Measurements from ENCODE around the gene PIK3CG. TPM values are rescaled to one million over a fixed set of nuclear protein-coding genes. Genes with fewer than 3 reads are reported as not detected.

Gene PIK3CG
- total RNA-seq, 1 experiment from 2014 or later, result 0.05 TPM

DNA sequence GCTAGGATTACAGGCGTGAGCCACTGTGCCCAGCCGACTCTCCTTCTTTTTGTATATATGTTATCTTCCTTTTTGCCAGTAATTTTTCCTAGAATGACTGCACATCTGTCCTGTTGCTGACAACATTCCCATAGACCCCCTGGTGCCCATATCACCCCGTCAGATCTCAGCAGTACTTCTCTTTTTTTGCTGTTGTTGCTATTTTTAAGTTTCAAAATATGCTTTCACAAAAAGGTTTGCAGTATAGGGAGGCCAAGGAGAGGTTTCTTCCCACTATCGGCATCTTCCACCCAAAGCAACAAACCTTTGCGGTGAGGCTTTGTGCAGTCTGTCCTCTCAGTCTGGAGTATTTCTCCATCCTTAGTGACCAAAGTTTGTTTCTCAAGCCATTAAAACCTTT, 23.1 kb downstream of the PIK3CG start:
- Histone ChIP-seq H3K27me3 (ENCODE audit: insufficient read depth, low read length) (no peaks in the 10 kb centered on the region), H4K20me1 (ENCODE audit: insufficient read depth) (no peaks in the 10 kb centered on the region), H2AFZ (ENCODE audit: low read depth, low read length, poor library complexity, severe bottlenecking) (no peak overlapping the region), H3K9me3 (ENCODE audit: control insufficient read depth in 1 of 2, insufficient read depth in 1 of 2, low read depth in 1 of 2, low read length in 2 of 2) (no peaks in the 10 kb centered on the region), H3K27ac (ENCODE audit: low read depth, low read length) (no peak overlapping the region), H3K4me3 (replicated peaks in 1 of 2; ENCODE audit: low read depth in 1 of 2, low read length in 2 of 2) (no peak overlapping the region), H3K9ac (ENCODE audit: low read length) (no peak overlapping the region), H3K79me2 (ENCODE audit: insufficient read depth, low read length) (no peaks in the 10 kb centered on the region), H3K9me2 (ENCODE audit: insufficient read depth) (no peaks in the 10 kb centered on the region), H3K36me3 (ENCODE audit: control insufficient read depth in 1 of 2, insufficient read depth in 2 of 2, low read length in 2 of 2) (no peaks in the 10 kb centered on the region), H3K4me1 (ENCODE audit: control insufficient read depth in 1 of 2, insufficient read depth in 2 of 2, low read length in 2 of 2) (no peaks in the 10 kb centered on the region), H3K4me2 (ENCODE audit: low read length) (no peak overlapping the region)
- TF ChIP-seq, protein P1, sequence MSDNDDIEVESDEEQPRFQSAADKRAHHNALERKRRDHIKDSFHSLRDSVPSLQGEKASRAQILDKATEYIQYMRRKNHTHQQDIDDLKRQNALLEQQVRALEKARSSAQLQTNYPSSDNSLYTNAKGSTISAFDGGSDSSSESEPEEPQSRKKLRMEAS (IDR thresholded peaks at IDR 0.05), result no peak
- TF ChIP-seq TCF7L2 (IDR thresholded peaks at IDR 0.05; ENCODE audit: borderline replicate concordance, extremely low read depth, insufficient read depth, insufficient read length) (no peak), EZH2phosphoT487 (IDR thresholded peaks at IDR 0.05; ENCODE audit: borderline replicate concordance) (no peak), EGR1 (IDR thresholded peaks at IDR 0.05; ENCODE audit: low read depth) (no peak)
- ChIA-PET CTCF (no interaction called here), POLR2A (no interaction called here), RAD21 (ENCODE audit: low non-redundant PET in 1 of 2, low total read pairs in 2 of 2, uncharacterized antibody in 2 of 2, unreplicated experiment in 2 of 2) (no interaction called here)
- DNase-seq (ENCODE audit: low read depth, low spot score) (no peak), ATAC-seq (no peak)
- BruUV-seq (replicated peaks), result no TSS peak
- intact Hi-C loops (cut with micrococcal nuclease), result no loop called here

DNA sequence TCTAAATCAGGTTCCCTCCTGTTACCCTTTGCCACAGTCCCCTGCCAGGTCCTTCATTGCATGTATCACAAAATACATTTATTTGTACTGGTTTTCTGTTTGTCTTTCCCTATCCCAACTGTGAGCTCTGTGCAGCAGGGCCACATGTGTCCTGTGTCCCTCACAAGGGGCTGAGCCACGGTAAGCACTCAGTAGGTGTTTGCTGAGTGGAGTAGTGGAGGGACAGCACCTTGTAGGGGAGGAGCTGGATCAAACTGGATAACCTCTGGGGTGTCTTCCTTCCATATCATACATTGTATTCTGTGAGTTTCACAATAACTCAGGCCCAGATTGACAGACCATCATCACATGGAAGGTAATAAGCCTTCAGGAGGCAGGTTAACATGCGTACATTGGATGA, 25.9 kb downstream of the PIK3CG start:
- H3K4me3 ChIP-seq (replicated peaks in 1 of 2; ENCODE audit: low read depth in 1 of 2, low read length in 2 of 2), result no peak overlapping the region
- H3K9ac ChIP-seq (ENCODE audit: low read length), result no peak overlapping the region
- H3K79me2 ChIP-seq (ENCODE audit: insufficient read depth, low read length), result no peaks in the 10 kb centered on the region
- ATAC-seq (no peak), DNase-seq (ENCODE audit: low read depth, low spot score) (no peak)
- H3K27ac ChIP-seq (ENCODE audit: low read depth, low read length), result no peak overlapping the region
- BruUV-seq (replicated peaks), result no TSS peak
- H3K4me2 ChIP-seq (ENCODE audit: low read length), result no peak overlapping the region
- intact Hi-C loops (cut with micrococcal nuclease), result no loop called here
- ChIA-PET POLR2A (no interaction called here), RAD21 (ENCODE audit: low non-redundant PET in 1 of 2, low total read pairs in 2 of 2, uncharacterized antibody in 2 of 2, unreplicated experiment in 2 of 2) (no interaction called here), CTCF (no interaction called here)
- no peak overlapping the region for H2AFZ ChIP-seq (ENCODE audit: low read depth, low read length, poor library complexity, severe bottlenecking)
- no peaks in the 10 kb centered on the region for H3K36me3 ChIP-seq (ENCODE audit: control insufficient read depth in 1 of 2, insufficient read depth in 2 of 2, low read length in 2 of 2)
- TF ChIP-seq YY1 (IDR thresholded peaks at IDR 0.05; ENCODE audit: extremely low read depth, insufficient replicate concordance, low read depth, low read length), result no peak
- no peak for TF ChIP-seq EZH2 (IDR thresholded peaks at IDR 0.05)
- no peak for TF ChIP-seq RAD21 (IDR thresholded peaks at IDR 0.05; ENCODE audit: low read depth)
- TF ChIP-seq, protein P1 (IDR thresholded peaks at IDR 0.05), result no peak
- TF ChIP-seq, protein P2, sequence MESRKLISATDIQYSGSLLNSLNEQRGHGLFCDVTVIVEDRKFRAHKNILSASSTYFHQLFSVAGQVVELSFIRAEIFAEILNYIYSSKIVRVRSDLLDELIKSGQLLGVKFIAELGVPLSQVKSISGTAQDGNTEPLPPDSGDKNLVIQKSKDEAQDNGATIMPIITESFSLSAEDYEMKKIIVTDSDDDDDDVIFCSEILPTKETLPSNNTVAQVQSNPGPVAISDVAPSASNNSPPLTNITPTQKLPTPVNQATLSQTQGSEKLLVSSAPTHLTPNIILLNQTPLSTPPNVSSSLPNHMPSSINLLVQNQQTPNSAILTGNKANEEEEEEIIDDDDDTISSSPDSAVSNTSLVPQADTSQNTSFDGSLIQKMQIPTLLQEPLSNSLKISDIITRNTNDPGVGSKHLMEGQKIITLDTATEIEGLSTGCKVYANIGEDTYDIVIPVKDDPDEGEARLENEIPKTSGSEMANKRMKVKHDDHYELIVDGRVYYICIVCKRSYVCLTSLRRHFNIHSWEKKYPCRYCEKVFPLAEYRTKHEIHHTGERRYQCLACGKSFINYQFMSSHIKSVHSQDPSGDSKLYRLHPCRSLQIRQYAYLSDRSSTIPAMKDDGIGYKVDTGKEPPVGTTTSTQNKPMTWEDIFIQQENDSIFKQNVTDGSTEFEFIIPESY (IDR thresholded peaks at IDR 0.05; ENCODE audit: extremely low read depth, insufficient replicate concordance, low read length), result no peak
- no peak for TF ChIP-seq SIN3A (IDR thresholded peaks at IDR 0.05; ENCODE audit: low read depth)
- TF ChIP-seq SP1 (IDR thresholded peaks at IDR 0.05; ENCODE audit: low read depth), result no peak
- TF ChIP-seq, protein P3, sequence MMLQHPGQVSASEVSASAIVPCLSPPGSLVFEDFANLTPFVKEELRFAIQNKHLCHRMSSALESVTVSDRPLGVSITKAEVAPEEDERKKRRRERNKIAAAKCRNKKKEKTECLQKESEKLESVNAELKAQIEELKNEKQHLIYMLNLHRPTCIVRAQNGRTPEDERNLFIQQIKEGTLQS (IDR thresholded peaks at IDR 0.05), result no peak
- TF ChIP-seq EZH2phosphoT487 (IDR thresholded peaks at IDR 0.05; ENCODE audit: borderline replicate concordance), result no peak
- no peak for TF ChIP-seq CBX3 (IDR thresholded peaks at IDR 0.05; ENCODE audit: low read depth)
- no peaks in the 10 kb centered on the region for H3K9me2 ChIP-seq (ENCODE audit: insufficient read depth)
- no peaks in the 10 kb centered on the region for H3K27me3 ChIP-seq (ENCODE audit: insufficient read depth, low read length)
- no peaks in the 10 kb centered on the region for H4K20me1 ChIP-seq (ENCODE audit: insufficient read depth)
- H3K4me1 ChIP-seq (ENCODE audit: control insufficient read depth in 1 of 2, insufficient read depth in 2 of 2, low read length in 2 of 2), result no peaks in the 10 kb centered on the region
- no peaks in the 10 kb centered on the region for H3K9me3 ChIP-seq (ENCODE audit: control insufficient read depth in 1 of 2, insufficient read depth in 1 of 2, low read depth in 1 of 2, low read length in 2 of 2)

Measured in HCT116 (cell line).